GM18909 (cell line): Measurements from ENCODE around the gene HS6ST1.

Experiments
- ATAC-seq: cut with Tn5 transposase; IDR thresholded peaks from one replicate; pipeline ENCODE4 v1.9.1; 2021; ENCODE audit warnings: mild to moderate bottlenecking; ENCODE audit not compliant: unreplicated experiment, poor library complexity

HS6ST1 gene

DNA sequence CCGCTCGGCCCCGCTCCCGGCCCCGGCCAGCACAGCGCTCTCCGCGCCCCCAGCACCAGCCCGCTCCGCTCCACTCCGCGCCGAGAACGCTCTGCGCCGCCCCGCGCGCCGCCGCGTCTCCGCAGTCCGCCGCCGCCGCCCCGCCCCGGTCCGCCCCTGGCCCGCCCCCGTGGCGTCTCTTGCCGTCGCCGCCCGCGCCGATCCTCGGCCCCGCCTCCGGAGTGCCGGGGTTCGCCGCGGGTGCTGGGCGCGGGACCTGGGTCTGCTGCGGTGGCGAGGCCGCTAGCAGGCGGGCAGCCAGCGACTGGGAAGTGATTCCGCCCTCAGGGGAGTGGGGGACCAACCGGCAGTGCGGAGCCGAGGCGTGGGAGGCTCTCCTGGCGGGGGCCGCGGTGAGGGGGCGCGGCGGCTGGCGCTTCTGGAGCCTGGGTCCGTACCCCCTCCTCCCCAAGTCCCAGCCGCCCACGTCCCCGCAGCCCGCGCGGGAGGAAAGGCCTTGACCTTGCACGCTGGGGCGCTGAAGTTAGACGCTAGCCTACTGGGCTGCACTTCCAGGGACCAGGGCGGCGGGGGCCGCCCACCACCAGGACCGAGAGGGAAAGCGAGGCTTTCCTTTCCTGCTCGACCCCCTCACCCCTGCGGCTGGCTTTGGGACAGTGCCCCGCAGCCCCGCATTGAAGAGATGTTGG, at the start of gene HS6ST1:
HS6ST1 (minus strand) TSS at position 93 of the 689 bp plus-strand sequence. CDS start 305 bp downstream, outside the sequence.
- ATAC-seq, result peak; percentile 66

DNA sequence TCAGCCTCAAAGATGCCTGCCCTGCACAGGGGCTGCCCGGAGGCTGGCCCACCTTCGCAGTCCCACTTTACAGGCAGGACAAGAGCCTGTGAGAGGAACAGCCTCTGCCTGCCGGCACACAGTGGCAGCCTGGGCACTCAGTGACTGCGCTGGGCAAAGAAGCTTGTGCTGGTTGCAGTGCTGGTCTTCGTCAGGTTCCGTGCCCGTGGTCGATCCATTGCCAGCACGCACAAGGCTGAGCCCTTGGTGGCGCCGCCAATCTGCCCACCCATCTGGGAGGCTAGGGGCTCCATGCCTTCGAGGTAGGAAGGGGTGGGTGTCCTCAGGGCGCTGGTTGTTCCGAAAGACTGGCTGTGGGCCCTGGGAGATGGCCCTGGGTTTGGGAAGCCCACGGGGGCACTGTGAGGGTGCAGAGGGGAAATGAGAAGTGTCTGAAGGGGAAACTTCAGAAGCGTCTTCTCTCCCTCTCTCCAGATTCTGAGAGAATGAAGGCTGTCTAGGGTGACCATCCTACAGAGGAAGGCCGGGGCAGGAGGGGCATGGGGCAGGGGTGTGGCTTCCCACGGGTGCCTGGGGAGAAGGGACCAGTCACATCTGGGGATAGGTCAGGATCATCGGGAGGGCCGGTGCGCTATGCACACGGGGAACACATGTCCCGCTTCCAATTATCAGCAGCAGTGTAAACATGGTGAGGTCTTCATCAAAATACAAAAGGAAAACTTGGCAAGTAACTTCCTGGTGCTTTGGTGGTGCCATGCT, 49.1 kb upstream of the HS6ST1 start:
- ATAC-seq, result no peak

GRCh38 chr2:128366713-128367511, 48.2 kb upstream of the HS6ST1 start:
- no peak for ATAC-seq

GRCh38 chr2:128365217-128365905, 46.7 kb upstream of the HS6ST1 start:
- ATAC-seq, result no peak

DNA sequence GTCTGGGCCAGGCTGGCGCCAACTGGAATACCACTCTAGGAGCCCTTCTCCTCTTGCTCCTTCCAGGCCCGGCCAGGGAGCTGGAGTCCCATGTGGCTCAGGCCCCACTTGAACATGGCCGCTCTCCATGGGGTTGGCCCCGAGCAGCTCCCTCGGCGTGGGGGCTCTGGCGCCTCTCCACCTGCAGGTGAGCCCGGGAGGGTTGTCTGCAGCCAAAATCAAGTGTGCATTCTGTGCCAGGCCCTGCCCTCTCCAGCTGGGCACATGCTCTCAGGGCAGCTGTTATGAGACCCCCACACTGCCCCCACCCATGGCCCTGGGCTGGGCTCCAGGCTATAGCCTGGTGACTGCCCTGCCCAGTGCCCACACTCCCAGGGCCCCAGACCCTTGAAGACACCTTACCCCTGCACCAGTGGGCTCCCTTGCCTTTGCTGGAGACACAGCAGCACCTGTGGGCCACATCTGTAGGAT, 45.8 kb upstream of the HS6ST1 start:
- no peak for ATAC-seq

DNA sequence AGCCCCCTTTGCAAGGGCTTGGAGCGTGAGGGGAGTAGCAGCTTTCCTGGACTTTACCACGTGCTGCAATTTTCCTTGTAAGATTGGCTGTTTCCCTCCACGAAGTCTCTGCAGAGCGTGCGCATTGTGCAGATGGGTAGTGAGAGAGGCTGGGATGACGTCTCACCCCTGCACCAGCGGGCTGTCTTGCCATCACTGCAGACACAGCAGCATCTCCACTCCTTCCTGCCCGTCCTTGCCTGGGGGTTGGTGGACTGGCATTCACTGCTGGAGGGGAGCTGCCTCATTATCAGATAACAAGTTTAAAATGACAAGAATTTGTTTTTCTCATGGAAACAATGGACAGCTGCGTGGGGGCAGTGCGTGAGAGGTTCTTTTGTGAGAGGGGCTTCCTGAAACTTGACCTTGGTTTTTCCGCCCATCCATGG, 45.3 kb upstream of the HS6ST1 start:
- ATAC-seq, result no peak

DNA sequence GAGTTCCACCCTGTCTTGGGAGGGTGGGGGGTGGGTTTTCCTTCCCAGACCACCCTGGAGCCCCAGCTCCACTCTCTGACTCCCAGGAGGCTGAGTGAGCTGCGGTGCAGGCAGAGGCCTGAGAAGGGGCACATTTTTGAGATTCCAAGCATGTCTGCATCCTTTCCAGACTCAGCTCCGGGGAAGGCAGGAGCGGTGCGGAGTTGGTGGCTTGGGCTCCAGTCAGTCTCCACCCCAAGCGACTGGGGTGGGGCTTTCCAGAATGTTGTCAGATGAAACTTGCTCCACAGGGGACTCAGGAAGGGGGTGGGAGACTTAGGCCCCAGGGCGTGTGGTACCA, 44.2 kb upstream of the HS6ST1 start:
- ATAC-seq, result no peak

DNA sequence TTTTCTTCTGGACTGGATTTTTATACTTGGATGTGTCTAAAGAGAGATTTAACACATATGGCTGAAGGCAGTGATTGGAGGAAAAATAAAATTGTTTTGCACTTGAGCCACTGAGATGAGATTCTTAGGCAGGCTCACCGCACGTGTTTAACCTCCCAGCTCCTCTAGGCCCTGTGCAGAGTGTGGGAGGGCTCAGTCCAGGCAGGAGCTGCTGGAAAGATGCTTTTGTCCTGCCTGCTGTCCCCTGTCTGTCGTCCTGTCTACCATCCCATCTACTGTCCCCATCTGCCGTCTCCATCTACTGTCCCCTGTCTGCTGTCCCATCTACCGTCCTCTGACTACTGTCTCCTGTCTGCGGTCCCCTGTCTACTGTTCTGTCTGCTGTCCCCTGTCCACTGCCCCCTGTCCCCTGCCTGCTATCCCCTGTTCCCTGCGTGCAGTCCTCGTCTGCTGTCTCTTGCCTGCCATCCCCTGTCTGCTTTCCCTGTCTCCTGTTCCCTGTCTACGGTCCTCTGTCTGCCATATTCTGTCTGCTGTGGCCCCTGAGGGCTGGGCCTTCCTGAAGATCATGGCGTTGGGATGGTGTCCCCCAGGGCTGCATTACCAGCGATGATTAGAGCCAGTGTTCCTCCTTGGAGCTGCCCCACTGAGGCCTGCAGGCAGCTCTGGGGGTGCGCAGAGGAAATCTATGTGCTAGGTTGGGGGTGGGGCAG, 43.7 kb upstream of the HS6ST1 start:
- no peak for ATAC-seq

DNA sequence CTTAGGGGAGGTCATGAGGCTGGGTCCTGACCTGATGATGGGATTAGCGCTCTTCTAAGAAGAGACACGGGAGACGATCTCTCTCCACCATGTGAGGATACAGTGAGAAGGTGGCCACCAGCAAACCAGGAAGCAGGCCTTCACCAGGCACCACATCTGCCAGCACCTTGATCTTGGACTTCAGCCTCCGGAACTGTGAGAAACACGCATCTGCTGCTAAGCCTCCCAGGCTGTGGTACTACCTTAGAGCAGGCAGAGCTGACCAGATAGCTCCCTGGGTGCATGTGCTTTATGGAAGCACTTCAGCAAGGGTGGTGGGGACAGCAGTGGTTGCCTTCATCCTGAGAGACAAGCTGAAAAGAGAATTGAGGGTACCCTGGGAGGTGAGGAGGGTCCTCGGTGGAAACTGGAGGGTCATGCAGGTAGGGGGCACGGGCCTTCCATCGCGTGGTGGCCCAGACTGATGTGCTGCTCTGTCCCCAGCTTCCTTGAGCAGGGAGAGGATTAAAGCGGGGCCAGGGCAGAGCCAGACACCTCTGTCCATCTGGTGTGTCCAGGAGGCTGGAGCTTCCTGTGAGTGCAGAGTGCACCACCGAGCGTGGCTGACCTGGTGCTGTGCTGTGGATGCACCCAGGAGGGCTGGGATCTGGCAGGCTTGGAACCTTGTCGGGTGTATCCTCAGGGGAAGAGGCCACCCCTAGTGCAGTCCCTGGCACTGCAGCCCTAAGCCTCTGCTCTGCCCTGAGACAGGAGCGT, 42.9 kb upstream of the HS6ST1 start:
- ATAC-seq, result no peak

- no peak for ATAC-seq
These were observed 42.0 kb upstream of the HS6ST1 start for GRCh38 chr2:128360711-128361110.

DNA sequence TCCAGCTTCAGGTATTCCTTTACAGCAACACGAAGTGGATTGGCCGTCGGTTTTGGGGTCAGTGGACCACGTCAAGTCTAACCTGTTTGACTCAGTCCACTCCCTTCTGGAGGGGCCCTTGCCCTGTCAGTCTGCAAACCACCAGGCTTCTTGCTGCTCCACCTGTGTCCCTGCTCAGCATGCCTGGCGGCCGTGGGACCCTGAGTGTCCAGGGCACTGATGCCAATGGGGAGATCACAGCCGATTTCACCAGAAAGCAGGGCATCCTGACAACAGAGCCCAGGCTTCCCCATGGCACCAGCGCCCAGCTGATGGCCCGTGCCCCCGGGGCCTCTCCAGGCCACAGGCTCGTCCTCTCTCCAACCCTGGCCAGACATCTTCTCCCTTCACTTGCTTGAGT, 41.2 kb upstream of the HS6ST1 start:
- no peak for ATAC-seq

DNA sequence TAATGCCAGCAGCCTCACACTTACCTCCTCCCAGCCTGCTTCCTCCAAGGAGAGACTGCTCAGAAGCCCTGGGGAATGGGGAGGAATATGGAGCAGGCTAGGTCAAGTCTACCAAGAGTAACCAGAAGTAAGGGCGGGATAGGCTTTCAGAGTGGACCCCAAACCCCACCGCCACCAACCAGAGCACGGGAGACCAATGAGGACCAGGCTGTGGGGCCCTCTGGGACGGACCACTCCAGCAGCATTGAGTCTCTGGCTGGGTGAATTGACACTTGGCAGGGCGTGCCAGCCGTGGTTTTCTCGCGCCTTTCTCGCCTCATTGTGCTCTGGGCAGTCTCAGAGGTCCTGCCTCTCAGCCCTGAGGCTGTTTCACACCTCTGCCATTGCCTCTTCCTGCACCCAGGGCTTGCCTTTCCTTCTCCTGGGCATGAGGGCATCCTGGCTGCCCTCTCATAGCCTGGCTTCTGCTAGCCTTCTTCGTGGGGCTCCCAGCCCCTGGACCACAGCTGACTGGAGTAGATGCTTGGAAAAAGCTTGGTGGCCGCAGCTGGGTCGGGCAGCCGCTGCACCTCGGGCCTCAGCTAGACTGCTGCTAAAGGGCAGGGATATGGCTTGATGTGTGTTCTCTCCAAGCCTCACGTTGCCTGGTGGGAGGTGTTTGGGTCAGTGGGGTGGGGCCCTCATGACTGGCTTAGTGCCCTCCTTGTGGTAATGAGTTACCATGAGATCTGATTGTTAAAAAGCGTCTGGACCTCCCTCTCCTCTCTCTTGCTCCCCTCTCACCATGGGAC, 40.5 kb upstream of the HS6ST1 start:
- no peak for ATAC-seq

DNA sequence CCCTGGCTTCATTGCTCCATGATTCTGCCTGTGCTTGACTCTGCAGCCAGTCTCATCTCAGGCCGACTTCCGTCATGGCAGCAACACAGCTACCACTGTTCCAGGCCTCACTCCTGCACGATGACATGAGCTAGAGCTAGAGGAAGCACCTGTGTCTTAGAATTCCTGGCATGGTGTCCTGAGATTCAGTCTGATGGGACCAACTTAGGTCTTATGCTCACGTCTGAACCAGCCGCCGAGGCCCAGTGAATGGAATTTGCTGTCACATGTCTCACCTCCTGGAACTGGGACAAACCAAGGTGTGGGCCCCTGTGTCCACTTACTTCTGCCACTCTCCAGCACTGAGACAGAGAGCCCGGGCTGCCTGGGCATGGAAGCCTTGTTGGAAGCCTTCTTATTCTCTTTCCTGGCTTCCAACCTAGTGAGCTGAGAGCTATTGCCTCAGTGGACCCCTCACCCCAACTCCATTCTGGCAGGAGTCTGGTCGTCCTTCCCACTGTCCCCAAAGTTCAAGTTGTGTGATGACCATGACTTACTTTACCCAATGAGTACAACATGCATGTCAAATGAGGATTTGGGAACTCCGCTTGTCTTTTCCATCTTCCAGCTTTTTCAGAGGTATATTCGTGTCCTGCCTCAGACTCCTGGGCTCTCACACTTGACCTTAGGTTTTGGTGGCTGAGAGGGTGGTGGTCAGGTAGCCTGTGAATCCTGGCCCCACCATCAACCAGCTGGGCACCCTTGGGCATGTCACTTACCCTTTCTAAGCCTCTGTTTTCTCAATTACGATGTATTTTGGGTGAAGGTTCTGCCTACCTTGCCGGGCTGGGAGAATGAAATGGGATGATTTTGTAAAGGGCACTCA, 39.1 kb upstream of the HS6ST1 start:
- ATAC-seq, result no peak

DNA sequence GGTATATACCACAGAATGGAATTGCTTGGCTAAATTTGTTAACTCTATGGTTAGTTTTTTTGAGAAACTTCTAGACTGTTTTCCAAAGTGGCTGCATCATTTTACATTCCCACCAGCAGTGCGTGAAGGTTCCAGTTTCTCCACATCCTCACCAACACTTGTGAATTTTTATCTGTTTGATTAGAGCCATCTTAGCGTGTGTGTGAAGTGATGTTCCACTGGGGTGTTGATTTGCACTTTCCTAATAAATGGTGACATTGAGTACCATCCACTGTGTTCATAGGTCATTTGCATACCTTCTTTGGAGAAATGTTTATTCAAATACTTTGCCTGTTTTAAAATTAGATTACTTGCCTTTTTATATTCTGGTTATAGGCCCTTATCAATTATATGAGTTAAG, 37.5 kb upstream of the HS6ST1 start:
- ATAC-seq, result no peak

GRCh38 chr2:128354726-128355470, 36.2 kb upstream of the HS6ST1 start:
- ATAC-seq, result no peak

GRCh38 chr2:128354161-128354560, 35.5 kb upstream of the HS6ST1 start:
- ATAC-seq, result no peak

- no peak for ATAC-seq
These were observed 32.1 kb upstream of the HS6ST1 start for GRCh38 chr2:128350736-128351135.
